ENCODE measurements around the gene CASP4. TPM values are rescaled to one million over a fixed set of nuclear protein-coding genes. Genes with fewer than 3 reads are reported as not detected.
A peak's percentile ranks its signal among the peaks of the same experiment; 100 is the strongest.
"Not testable (repeated sequence)": the region's sequence is repeated elsewhere in the genome, so short reads cannot be mapped to it uniquely, and the experiment has no call there.

The CASP4 gene
- total RNA-seq, 2 experiments from 2014 or later = 48.8 to 59.1 TPM

- intact Hi-C loops (cut with DNase I, micrococcal nuclease) = no loop called here
- POLR2A ChIA-PET = no interaction called here
- DNase-seq = no peak
- peak; percentile 39 for ATAC-seq
- Mint-ChIP-seq H3K36me3 (ENCODE audit: low read depth) (peaks cover 41% of the 10 kb centered on the region), H3K4me3 (no peak overlapping the region), H3K27ac (no peak overlapping the region), H3K9me3 (ENCODE audit: low read depth) (no peaks in the 10 kb centered on the region), H3K4me1 (peaks cover 52% of the 10 kb centered on the region), H3K27me3 (no peaks in the 10 kb centered on the region)
- CTCF ChIA-PET = interaction anchor here (1.2 kb wide), 1 partner anchor 94 kb away, joined by 4 read pairs; no protein-coding TSS in a partner anchor
Observed at GRCh38 chr11:104956528-104956927, 11.8 kb downstream of the CASP4 start.

GRCh38 chr11:104946907-104947306 lies 21.5 kb downstream of the CASP4 start:
- ChIA-PET POLR2A (no interaction called here), CTCF (interaction anchor here (0.7 to 1.7 kb wide), 15 partner anchors 9 to 1130 kb away, joined by 3 to 6 read pairs (median 4); partner anchors contain the start of gene KBTBD3)
- peak overlapping the region; percentile 37 for H3K27ac Mint-ChIP-seq
- H3K9me3 Mint-ChIP-seq (ENCODE audit: low read depth) = no peaks in the 10 kb centered on the region
- peaks cover 10% of the 10 kb centered on the region for H3K4me1 Mint-ChIP-seq
- intact Hi-C loops (cut with DNase I, micrococcal nuclease) = loop anchor here in 1 of 2 experiments (2.0 kb wide), 2 partner anchors 54 to 916 kb away; no protein-coding TSS in a partner anchor
- H3K27me3 Mint-ChIP-seq = no peaks in the 10 kb centered on the region
- H3K4me3 Mint-ChIP-seq = no peak overlapping the region
- DNase-seq (peak; percentile 32), ATAC-seq (peak; percentile 96)
- H3K36me3 Mint-ChIP-seq (ENCODE audit: low read depth) = peaks cover 79% of the 10 kb centered on the region

- Mint-ChIP-seq H3K4me1 (peaks cover 10% of the 10 kb centered on the region), H3K27me3 (no peaks in the 10 kb centered on the region), H3K9me3 (ENCODE audit: low read depth) (no peaks in the 10 kb centered on the region), H3K36me3 (ENCODE audit: low read depth) (peaks cover 57% of the 10 kb centered on the region), H3K27ac (no peak overlapping the region), H3K4me3 (no peak overlapping the region)
- POLR2A ChIA-PET = interaction anchor here (0.6 kb wide), 1 partner anchor 52 kb away, joined by 3 read pairs; no protein-coding TSS in a partner anchor
- CTCF ChIA-PET = interaction anchor here (0.6 to 2.3 kb wide), 5 partner anchors 10 to 632 kb away, joined by 3 to 8 read pairs (median 3); no protein-coding TSS in a partner anchor
- ATAC-seq (no peak), DNase-seq (no peak)
- intact Hi-C loops (cut with DNase I, micrococcal nuclease) = no loop called here
Observed at GRCh38 chr11:104944076-104944475, 24.3 kb downstream of the CASP4 start.

- Mint-ChIP-seq H3K27me3 (no peaks in the 10 kb centered on the region), H3K4me1 (peaks cover 10% of the 10 kb centered on the region), H3K4me3 (no peak overlapping the region), H3K36me3 (ENCODE audit: low read depth) (peaks cover 52% of the 10 kb centered on the region), H3K9me3 (ENCODE audit: low read depth) (no peaks in the 10 kb centered on the region), H3K27ac (no peak overlapping the region)
- no peak for DNase-seq
- no peak for ATAC-seq
- CTCF ChIA-PET = interaction anchor here (0.6 to 2.3 kb wide), 4 partner anchors 11 to 633 kb away, joined by 3 to 8 read pairs (median 4); no protein-coding TSS in a partner anchor
- intact Hi-C loops (cut with DNase I, micrococcal nuclease) = no loop called here
- POLR2A ChIA-PET = interaction anchor here (0.6 kb wide), 1 partner anchor 52 kb away, joined by 3 read pairs; no protein-coding TSS in a partner anchor
Observed at GRCh38 chr11:104943561-104943960, 24.8 kb downstream of the CASP4 start.

GRCh38 chr11:104934594-104934993 lies 33.8 kb downstream of the CASP4 start:
- Mint-ChIP-seq H3K27ac (no peak overlapping the region), H3K4me3 (no peak overlapping the region), H3K27me3 (no peaks in the 10 kb centered on the region), H3K36me3 (ENCODE audit: low read depth) (peaks cover 11% of the 10 kb centered on the region), H3K9me3 (ENCODE audit: low read depth) (peaks cover 14% of the 10 kb centered on the region), H3K4me1 (peaks cover 19% of the 10 kb centered on the region)
- DNase-seq (no peak), ATAC-seq (no peak)
- CTCF ChIA-PET = no interaction called here
- intact Hi-C loops (cut with DNase I, micrococcal nuclease) = no loop called here
- POLR2A ChIA-PET = interaction anchor here (0.7 kb wide), 1 partner anchor 657 kb away, joined by 6 read pairs; no protein-coding TSS in a partner anchor

- H3K4me3 Mint-ChIP-seq; intact Hi-C loops (cut with DNase I, micrococcal nuclease): not testable (repeated sequence)
- POLR2A ChIA-PET = interaction anchor here (0.7 kb wide), 1 partner anchor 657 kb away, joined by 6 read pairs; no protein-coding TSS in a partner anchor
Observed at GRCh38 chr11:104934073-104934472, 34.3 kb downstream of the CASP4 start.

GRCh38 chr11:104928811-104929210 lies 39.6 kb downstream of the CASP4 start:
- ChIA-PET CTCF (no interaction called here), POLR2A (no interaction called here)
- DNase-seq (no peak), ATAC-seq (no peak)
- H3K4me3 Mint-ChIP-seq = no peak overlapping the region
- peaks cover 29% of the 10 kb centered on the region for H3K9me3 Mint-ChIP-seq (ENCODE audit: low read depth)
- peaks cover 4% of the 10 kb centered on the region for H3K4me1 Mint-ChIP-seq
- H3K36me3 Mint-ChIP-seq (ENCODE audit: low read depth) = peaks cover 23% of the 10 kb centered on the region
- intact Hi-C loops (cut with DNase I, micrococcal nuclease) = no loop called here
- H3K27me3 Mint-ChIP-seq = no peaks in the 10 kb centered on the region
- H3K27ac Mint-ChIP-seq = no peak overlapping the region

More at GRCh38 chr11:104934073-104934472, 34.3 kb downstream of the CASP4 start:
- ATAC-seq, H3K27me3 Mint-ChIP-seq, H3K27ac Mint-ChIP-seq, CTCF ChIA-PET, DNase-seq: not testable (repeated sequence)
- Mint-ChIP-seq H3K9me3 (ENCODE audit: low read depth) (peaks cover 19% of the 10 kb centered on the region), H3K36me3 (ENCODE audit: low read depth) (peaks cover 16% of the 10 kb centered on the region), H3K4me1 (peaks cover 19% of the 10 kb centered on the region)

- H3K27ac Mint-ChIP-seq = no peak overlapping the region
- ATAC-seq (no peak), DNase-seq (no peak)
- H3K27me3 Mint-ChIP-seq = no peaks in the 10 kb centered on the region
- intact Hi-C loops (cut with DNase I, micrococcal nuclease) = no loop called here
- H3K4me1 Mint-ChIP-seq = no peaks in the 10 kb centered on the region
- peaks cover 23% of the 10 kb centered on the region for H3K36me3 Mint-ChIP-seq (ENCODE audit: low read depth)
- CTCF ChIA-PET = interaction anchor here (1.3 kb wide), 1 partner anchor 20 kb away, joined by 4 read pairs; no protein-coding TSS in a partner anchor
- POLR2A ChIA-PET = no interaction called here
- no peak overlapping the region for H3K4me3 Mint-ChIP-seq
- peaks cover 26% of the 10 kb centered on the region for H3K9me3 Mint-ChIP-seq (ENCODE audit: low read depth)
Observed at GRCh38 chr11:104926771-104927611, 41.4 kb downstream of the CASP4 start.

- CTCF ChIA-PET = no interaction called here
- Mint-ChIP-seq H3K9me3 (ENCODE audit: low read depth) (peaks cover 24% of the 10 kb centered on the region), H3K36me3 (ENCODE audit: low read depth) (peaks cover 23% of the 10 kb centered on the region), H3K4me3 (no peak overlapping the region), H3K27ac (no peak overlapping the region), H3K4me1 (no peaks in the 10 kb centered on the region), H3K27me3 (no peaks in the 10 kb centered on the region)
- POLR2A ChIA-PET = no interaction called here
- ATAC-seq = no peak
- no peak for DNase-seq
- intact Hi-C loops (cut with DNase I, micrococcal nuclease) = no loop called here
Observed at GRCh38 chr11:104925850-104926249, 42.5 kb downstream of the CASP4 start.

- Mint-ChIP-seq H3K4me3 (peak overlapping the region; percentile 65), H3K9me3 (ENCODE audit: low read depth) (no peaks in the 10 kb centered on the region), H3K36me3 (ENCODE audit: low read depth) (peaks cover 3% of the 10 kb centered on the region), H3K27ac (peak overlapping the region; percentile 73), H3K27me3 (no peaks in the 10 kb centered on the region), H3K4me1 (peaks cover 45% of the 10 kb centered on the region)
- ChIA-PET POLR2A (interaction anchor here (0.8 kb wide), 1 partner anchor 45 kb away, joined by 4 read pairs; no protein-coding TSS in a partner anchor), CTCF (interaction anchor here (1.2 to 2.0 kb wide), 2 partner anchors 10 to 28 kb away, joined by 6 to 8 read pairs; no protein-coding TSS in a partner anchor)
- intact Hi-C loops (cut with DNase I, micrococcal nuclease) = loop anchor here (1.0 to 10.0 kb wide), 5 partner anchors 10 to 377 kb away; partner anchors contain the start of gene CASP4 (in 1 of the 2)
- DNase-seq = no peak
- peak; percentile 79 for ATAC-seq
Observed at GRCh38 chr11:104918113-104918824, 50.1 kb downstream of the CASP4 start.
